Gastroesophageal sphincter (tissue), 3 donors: Measurements from ENCODE around the gene FLNA.

Experiments used
- CTCF ChIP-seq, 4 experiments: fragments of 200-600 bp in 2 of 4; fragments of 450-650 bp in 2 of 4; sonication (generic) in 1 of 4; IDR thresholded peaks; one replicate each; pipeline ENCODE4 v1.5.1; 2017 to 2019; ENCODE audit warnings: antibody characterized with exemption in 4 of 4, mild to moderate bottlenecking in 2 of 4, moderate library complexity in 2 of 4
- EP300 ChIP-seq: sonication (generic); formaldehyde crosslinking; IDR thresholded peaks from one replicate; pipeline ENCODE4 v1.6.1; 2017; ENCODE audit warnings: antibody characterized with exemption, mild to moderate bottlenecking

GRCh38 chrX:154378799-154379568, 4.5 kb upstream of the FLNA start, which contains the start of gene EMD:
- TF ChIP-seq CTCF (IDR thresholded peaks at IDR 0.05), result peak in 1 of 4 experiments; percentile 45
- peak; percentile 24 for TF ChIP-seq EP300
